DND-41 (cell line): ENCODE measurements around the gene DLGAP1.

ENCODE experiments used
- ATAC-seq: fragments of 200-7000 bp; cut with Tn5 transposase; 3 replicates; pipeline ENCODE4 v1.9.1; 2021; ENCODE audit warnings: low read depth; ENCODE audit not compliant: insufficient read depth
- DNase-seq: peaks from one replicate; pipeline ENCODE4 v3.0.0-alpha.2; 2020
- H2AFZ ChIP-seq: 2 replicates; pipeline ENCODE4 v1.6.0; 2012; ENCODE audit warnings: low read depth, low read length
- H3K27ac ChIP-seq: 2 replicates; pipeline ENCODE4 v1.5.1; 2012; ENCODE audit warnings: low read length, inconsistent platforms
- H3K27me3 ChIP-seq: fragments of 200-600 bp; sonication (generic); 2 replicates; pipeline ENCODE4 v1.6.0; 2012; ENCODE audit warnings: low read length, mild to moderate bottlenecking, inconsistent platforms; ENCODE audit not compliant: insufficient read depth, poor library complexity
- H3K36me3 ChIP-seq: 2 replicates; pipeline ENCODE4 v1.5.1; 2012; ENCODE audit warnings: low read length, inconsistent platforms; ENCODE audit not compliant: insufficient read depth
- H3K4me1 ChIP-seq: 2 replicates; pipeline ENCODE4 v1.5.1; 2012; ENCODE audit warnings: mild to moderate bottlenecking, low read length; ENCODE audit not compliant: insufficient read depth
- H3K4me2 ChIP-seq: 2 replicates; pipeline ENCODE4 v1.6.0; 2012; ENCODE audit warnings: mild to moderate bottlenecking, moderate library complexity, low read length, inconsistent platforms; ENCODE audit not compliant: insufficient read depth
- H3K4me3 ChIP-seq, 2 experiments: fragments of 200-600 bp in 1 of 2; shearing (Covaris generic) in 1 of 2; 2 replicates each; pipeline ENCODE4 v1.5.1; 2012 to 2016; ENCODE audit warnings: inconsistent platforms in 2 of 2, low read length in 2 of 2, mild to moderate bottlenecking in 2 of 2, low read depth in 1 of 2, moderate library complexity in 1 of 2
- H3K79me2 ChIP-seq: 2 replicates; pipeline ENCODE4 v1.6.0; 2012; ENCODE audit warnings: low read length, inconsistent platforms; ENCODE audit not compliant: insufficient read depth
- H3K9ac ChIP-seq: 2 replicates; pipeline ENCODE4 v1.6.0; 2012; ENCODE audit warnings: low read depth, mild to moderate bottlenecking, inconsistent platforms, low read length, moderate library complexity
- H3K9me3 ChIP-seq: 2 replicates; pipeline ENCODE4 v1.5.1; 2012; ENCODE audit warnings: low read length, moderate library complexity, mild to moderate bottlenecking, inconsistent platforms; ENCODE audit not compliant: insufficient read depth, severe bottlenecking
- H4K20me1 ChIP-seq: 2 replicates; pipeline ENCODE4 v1.6.0; 2012; ENCODE audit warnings: low read length; ENCODE audit not compliant: insufficient read depth
- CTCF ChIP-seq: IDR thresholded peaks from 2 replicates; pipeline ENCODE4 v1.5.1; 2012; ENCODE audit warnings: borderline replicate concordance, low read length, moderate library complexity, mild to moderate bottlenecking; ENCODE audit not compliant: poor library complexity, severe bottlenecking; ENCODE audit errors: extremely low read depth
- EZH2 ChIP-seq: IDR thresholded peaks from 3 replicates; pipeline ENCODE4 v1.6.1; 2012; ENCODE audit warnings: borderline replicate concordance, low read depth, mild to moderate bottlenecking, moderate library complexity, low read length, inconsistent platforms; ENCODE audit not compliant: severe bottlenecking

Gene DLGAP1

DNA sequence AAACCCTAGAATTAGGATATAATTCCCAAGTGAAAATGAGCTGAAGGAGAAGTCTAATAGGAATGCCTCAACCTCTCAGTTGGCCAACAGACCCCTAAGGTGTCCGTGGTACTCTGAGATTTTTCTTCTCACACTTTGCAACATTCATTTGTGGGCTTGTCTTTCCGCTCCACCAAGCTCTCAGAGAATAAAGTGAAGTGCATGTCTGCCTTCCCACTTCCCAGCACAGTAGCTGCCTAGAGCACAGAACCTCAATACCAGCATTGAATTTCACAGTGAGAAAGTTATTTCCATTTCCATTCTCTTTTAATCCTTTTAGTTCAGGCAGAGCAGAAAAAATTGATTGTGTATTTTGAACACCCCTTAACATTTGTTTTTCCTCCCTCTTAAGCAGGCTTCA is 553.3 kb downstream of the DLGAP1 start:
- Histone ChIP-seq H2AFZ (no peak overlapping the region), H3K4me2 (no peak overlapping the region), H3K36me3 (no peaks in the 10 kb centered on the region), H3K27me3 (peaks cover 14% of the 10 kb centered on the region), H3K9me3 (no peaks in the 10 kb centered on the region), H4K20me1 (no peaks in the 10 kb centered on the region), H3K79me2 (no peaks in the 10 kb centered on the region), H3K4me3 (no peak overlapping the region), H3K4me1 (no peaks in the 10 kb centered on the region), H3K27ac (no peak overlapping the region), H3K9ac (no peak overlapping the region)
- ATAC-seq (no peak), DNase-seq (no peak)
- no peak for TF ChIP-seq CTCF
- no peak for TF ChIP-seq EZH2

- no peaks in the 10 kb centered on the region for H3K79me2 ChIP-seq
- H3K36me3 ChIP-seq: no peaks in the 10 kb centered on the region
- H3K4me2 ChIP-seq: no peak overlapping the region
- peaks cover 14% of the 10 kb centered on the region for H3K27me3 ChIP-seq
- no peak for TF ChIP-seq CTCF
- no peak for TF ChIP-seq EZH2
- no peak for DNase-seq
- no peak for ATAC-seq
- no peak overlapping the region for H3K4me3 ChIP-seq
- H3K4me1 ChIP-seq: no peaks in the 10 kb centered on the region
- no peak overlapping the region for H3K9ac ChIP-seq
- no peaks in the 10 kb centered on the region for H3K9me3 ChIP-seq
- no peaks in the 10 kb centered on the region for H4K20me1 ChIP-seq
- no peak overlapping the region for H2AFZ ChIP-seq
- no peak overlapping the region for H3K27ac ChIP-seq
Measured at GRCh38 chr18:3901042-3901441, 554.1 kb downstream of the DLGAP1 start.

DNA sequence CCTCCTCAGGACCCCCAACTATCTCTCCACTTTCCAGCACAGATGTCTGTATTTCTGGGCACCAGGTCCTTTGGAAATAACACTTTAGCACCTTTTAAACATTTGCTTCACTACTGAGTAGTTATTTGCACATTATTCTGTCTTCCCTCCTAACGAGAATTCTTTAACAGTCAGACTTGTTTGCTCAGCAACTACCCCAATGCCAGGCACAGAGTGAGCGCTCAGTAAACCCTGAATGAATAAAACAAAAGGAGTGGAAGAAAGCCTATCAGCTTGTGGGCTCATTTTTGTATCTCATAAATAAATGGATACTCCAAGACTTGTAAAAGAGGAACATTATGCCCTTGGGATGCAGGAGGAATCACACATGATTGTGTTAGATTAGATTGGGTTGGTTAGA is 554.8 kb downstream of the DLGAP1 start:
- Histone ChIP-seq H4K20me1 (no peaks in the 10 kb centered on the region), H3K27ac (no peak overlapping the region), H2AFZ (no peak overlapping the region), H3K79me2 (no peaks in the 10 kb centered on the region), H3K9ac (no peak overlapping the region), H3K9me3 (no peaks in the 10 kb centered on the region), H3K36me3 (no peaks in the 10 kb centered on the region), H3K4me1 (no peaks in the 10 kb centered on the region), H3K4me2 (no peak overlapping the region), H3K27me3 (peaks cover 14% of the 10 kb centered on the region), H3K4me3 (no peak overlapping the region)
- TF ChIP-seq CTCF (no peak), EZH2 (no peak)
- DNase-seq: no peak
- no peak for ATAC-seq
